Stimulated activated CD8-positive, alpha-beta memory T cell treated with anti-CD3 and anti-CD28 coated beads, Interleukin-7, amount 100 ng/mL, for 24 hours (primary cell): ENCODE data around the gene GREB1L.
"Not testable (repeated sequence)": the region's sequence is repeated elsewhere in the genome, so short reads cannot be mapped to it uniquely, and the experiment has no call there.

ENCODE experiments used
- DNase-seq: peaks from one replicate; pipeline ENCODE4 v3.0.0-alpha.2; 2020; ENCODE audit warnings: low read depth

Gene GREB1L

DNA sequence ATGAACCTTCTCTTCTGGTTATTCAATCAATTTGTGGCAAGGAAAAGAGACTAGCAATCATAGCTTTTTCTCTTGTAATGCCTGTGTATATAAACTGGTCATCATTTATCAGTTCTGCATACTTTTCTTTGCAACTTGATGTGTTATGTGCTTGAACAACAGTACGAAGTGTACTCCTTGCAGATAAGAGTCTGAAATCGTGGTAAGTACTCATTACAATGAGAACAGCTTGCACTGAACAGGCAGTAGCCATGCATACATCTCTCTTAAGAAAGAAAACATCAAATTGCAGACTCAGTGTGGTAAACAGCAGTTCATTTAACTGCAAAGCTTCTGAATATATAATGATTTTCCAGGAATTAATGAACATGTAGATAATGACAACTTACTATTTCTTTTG, 64.3 kb downstream of the GREB1L start:
- DNase-seq: no peak

DNA sequence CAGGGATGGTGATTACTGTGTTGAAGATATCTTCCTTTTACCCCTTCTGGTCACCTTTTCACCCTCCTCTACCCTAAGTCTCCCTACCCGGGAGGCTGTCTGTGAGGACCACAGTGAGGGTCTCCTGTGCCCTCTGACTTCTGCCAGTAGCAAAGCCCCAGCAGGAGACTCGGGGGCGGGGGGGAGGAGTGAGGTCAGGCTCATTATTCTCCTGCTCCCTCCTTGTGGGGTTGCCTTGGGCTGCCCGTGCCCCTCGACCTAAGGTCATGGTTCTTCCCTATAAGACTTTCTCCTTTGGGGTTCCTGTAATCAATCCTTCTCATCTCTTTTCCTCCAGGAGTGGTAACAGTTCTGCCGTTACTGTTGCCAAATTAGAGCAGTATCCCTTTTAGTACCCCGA, 65.5 kb downstream of the GREB1L start:
- no peak for DNase-seq

DNA sequence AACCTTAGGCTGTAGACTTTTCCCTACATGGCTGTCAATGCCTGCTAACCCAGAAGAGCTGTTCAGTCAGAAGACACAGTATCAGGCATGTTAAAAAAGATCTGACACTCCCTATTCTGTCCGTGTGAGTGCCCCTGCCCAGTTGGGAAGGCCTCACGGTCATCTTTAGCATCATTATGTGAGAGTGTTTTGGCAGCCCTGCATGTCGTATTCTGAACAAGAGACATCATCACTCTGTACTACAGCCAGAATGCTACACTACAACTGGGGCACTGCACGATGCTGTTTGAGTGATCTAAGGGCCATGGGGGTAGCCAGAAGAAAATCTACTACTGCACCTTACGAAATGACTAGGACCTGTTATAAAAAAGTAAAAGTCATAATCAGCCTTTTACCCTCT, 67.2 kb downstream of the GREB1L start:
- DNase-seq: no peak

DNA sequence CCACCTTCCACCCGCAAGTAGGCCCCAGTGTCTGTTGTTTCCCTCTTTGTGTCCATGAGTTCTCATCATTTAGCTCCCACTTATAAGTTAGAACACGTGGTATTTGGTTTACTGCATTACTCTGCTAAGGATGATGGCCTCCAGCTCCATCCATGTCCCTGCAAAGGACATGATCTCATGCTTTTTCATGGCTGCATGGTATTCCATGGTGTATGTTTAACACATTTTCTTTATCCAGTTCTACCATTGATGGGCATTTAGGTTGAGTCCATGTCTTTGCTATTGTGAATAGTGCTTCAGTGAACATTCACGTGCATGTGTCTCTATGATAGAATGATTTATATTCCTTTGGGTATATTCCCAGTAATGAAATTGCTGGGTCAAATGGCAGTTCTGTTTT, 69.9 kb downstream of the GREB1L start:
- not testable (repeated sequence) for DNase-seq

DNA sequence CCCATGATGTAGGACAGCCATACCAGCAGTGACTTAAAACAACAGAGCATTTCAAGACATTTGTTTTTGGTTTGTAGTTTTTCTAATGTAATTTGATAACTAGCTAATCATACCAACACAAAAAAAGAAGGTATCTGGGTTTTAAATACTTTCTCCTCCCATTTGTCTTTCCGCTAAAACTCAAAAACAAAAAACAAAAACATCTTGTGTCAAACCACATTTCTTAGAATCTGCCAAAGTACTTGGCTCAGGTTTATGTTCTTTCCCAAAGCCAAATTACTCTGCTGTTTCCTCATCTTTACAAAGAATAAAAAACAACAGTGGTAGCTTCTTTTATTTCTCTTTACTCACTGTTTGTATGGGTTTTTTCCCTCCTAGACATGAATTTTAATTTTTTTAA, 71.5 kb downstream of the GREB1L start:
- no peak for DNase-seq

DNA sequence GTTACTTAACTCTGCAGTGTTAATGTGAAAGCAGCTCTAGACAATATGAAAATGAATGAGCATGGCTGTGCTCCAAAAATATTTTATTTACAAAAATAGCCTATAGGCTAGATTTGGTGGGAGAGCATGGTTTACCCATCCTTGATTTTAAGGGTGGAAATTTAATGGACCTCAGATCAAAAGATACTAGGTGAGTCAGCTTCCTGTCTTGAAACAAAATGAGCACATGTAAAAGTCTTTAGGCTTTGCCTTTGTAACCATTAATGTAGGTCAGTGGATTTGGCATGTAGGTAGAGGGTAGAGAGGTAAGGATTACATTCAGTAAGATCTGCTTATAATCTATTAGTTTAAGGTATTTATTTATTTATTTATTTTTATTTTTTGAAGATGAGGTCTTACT, 72.7 kb downstream of the GREB1L start:
- no peak for DNase-seq

DNA sequence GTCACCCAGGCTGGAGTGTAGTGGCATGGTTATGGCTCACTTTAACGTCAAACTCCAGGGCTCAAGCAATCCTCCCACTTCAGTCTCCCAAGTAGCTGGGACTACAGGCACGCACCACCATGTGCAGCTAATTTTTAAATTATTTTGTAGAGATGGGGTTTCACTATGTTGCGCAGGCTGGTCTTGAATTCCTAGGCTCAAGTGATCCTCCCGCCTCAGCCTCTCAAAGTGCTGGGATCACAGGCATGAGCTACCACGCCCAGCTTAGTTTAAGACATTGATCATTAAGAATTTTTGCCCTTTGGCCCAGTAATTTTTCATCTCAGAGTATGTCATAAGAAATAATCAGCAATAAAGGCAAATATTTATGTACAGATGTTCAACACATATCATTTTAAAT, 73.1 kb downstream of the GREB1L start:
- DNase-seq: not testable (repeated sequence)

DNA sequence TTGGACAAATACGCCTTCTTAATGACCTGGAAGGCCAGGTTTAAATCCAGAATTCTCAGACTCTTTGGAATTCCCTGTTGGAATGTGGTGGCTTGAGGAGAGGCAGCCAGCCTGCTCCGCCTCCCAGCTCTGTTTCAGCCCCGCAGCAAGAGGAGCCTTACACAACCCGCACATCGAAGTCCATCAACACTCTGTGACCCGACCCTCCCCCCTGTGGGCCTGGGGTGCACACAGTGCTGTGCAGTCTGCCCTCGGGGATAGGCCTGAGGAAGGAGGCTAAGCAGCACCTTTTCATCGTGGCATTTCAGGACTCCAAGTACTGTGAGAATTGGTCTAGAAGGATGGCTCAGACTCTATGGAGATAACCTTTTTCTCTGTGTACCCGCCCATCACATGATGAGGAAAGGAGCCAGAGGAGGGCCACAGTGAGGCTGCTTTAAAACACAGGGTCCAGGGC, 73.7 kb downstream of the GREB1L start:
- DNase-seq: no peak

DNA sequence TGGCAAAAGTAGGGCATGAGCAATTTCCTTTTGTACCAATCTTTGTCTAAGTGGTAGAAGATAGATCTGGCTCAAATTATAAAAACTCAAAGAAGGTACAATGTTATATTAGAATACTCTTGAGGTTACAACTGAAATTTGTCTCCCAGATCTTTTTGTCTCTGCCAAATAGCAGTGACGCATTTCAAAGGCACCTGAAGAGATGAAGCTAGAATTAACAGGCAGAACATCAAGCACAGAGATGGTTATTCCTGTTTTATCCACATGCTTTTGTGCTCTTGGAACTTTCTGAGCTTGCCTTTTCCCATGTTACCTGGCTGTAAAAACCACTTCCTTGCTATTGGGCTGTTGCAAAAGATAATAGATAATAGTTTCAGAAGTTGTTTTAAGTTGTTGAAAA, 74.3 kb downstream of the GREB1L start:
- DNase-seq: no peak

DNA sequence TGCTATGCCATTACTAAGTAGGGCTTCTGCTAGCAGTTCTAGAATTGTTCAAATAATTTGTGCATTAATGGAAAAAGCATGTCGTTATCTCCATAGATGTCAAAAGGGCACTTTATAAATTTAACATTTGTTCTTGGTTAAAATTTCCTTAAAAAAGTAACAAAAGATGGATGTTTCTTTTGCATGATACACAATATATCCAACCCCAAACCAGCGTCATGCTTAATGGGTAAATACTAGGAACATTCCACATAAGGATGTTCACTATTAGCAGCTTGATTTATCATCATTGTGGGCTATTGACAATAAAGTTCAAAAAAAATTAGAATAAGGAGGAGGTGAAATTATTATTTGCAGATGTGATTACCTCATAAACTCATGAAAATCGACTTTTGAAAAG, 79.7 kb downstream of the GREB1L start:
- no peak for DNase-seq

DNA sequence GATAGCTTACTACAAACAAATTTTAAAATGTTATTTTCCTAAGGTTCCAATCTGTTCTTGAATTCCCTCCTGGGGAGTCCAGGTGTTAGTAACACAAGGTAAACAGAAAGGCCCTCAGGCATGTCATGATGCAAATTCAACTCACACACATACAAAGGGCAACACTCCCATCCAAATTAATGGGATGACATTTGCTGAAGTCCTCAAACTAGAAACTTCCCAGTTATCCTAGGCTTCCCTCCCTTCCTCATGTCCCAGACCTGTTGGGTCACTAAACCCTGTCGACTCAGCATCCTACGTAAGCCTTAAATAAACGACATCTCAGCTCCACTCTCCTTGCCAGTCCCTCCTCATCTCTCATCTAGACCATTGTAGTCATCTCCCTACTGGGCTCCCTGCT, 85.1 kb downstream of the GREB1L start:
- no peak for DNase-seq

DNA sequence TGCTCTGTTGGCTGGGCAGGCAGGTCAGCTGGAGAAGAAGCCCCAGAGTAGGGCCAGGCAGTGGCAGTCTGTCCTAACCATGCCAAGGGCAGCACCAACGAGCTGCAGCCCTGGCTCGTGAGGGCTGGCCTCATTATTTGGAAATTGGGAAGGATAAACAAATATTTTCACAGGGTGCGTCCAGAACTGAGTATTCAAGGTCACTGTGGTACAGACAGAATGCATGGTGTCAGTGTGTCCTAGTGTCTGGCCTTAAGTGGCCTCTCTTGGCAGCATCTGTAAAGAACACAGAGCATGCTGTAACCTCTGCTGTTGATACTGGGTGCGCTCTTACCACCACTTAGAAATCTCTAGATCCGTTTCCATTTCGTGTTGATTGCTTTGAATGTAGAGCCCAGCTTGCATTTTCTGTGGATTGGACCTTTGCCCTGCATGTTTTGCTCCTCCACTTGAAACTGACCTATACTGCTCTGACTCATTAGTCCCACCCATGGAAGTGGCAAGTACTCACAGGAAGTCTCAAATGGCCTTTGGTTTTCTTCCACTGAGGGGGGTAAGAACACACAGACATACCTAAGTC, 88.2 kb downstream of the GREB1L start:
- no peak for DNase-seq

DNA sequence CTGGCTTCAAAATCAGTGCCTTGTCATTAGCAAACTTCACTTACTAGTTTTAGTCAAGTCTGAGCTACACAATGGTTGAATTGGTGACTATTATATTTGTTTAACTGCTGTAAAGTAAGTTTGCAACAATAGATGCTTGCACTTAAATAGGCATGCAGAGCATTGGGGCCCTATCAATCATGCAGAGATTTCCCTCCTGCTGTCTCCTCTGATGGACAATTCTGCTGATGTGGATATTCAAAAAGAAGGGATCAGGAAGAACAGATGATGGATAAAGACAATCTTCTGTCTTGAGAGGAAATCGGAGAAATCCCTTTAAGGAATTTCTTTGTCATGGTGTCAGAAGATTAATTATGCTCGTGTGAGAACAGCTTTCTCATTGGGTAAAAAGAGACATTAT, 89.0 kb downstream of the GREB1L start:
- no peak for DNase-seq

DNA sequence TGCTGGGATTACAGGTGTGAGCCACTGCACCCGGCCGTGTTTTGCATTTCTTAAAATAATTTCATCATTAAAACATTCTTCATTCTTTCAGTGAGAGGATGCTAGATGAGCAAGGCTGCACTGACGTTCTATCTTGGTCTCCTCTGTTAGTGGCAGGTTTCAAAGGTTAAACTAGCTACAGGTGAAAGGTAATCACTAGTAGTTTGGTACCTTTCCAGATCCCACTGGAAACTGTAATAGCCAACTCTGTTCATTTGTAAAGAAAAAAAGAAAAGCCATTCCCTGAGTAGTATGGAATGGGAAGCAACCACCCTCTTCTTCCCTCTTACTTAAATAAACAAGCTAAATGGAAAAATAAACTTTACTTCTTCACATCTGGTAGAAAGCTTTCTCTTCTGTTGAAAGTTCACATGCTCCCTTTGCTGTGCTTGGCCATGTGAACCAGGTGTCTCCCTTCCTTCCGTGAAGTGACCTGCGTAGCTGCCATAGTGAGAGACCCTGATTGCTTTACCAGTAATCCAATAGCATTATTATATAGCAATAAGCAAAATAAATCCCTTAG, 94.0 kb downstream of the GREB1L start:
- no peak for DNase-seq

DNA sequence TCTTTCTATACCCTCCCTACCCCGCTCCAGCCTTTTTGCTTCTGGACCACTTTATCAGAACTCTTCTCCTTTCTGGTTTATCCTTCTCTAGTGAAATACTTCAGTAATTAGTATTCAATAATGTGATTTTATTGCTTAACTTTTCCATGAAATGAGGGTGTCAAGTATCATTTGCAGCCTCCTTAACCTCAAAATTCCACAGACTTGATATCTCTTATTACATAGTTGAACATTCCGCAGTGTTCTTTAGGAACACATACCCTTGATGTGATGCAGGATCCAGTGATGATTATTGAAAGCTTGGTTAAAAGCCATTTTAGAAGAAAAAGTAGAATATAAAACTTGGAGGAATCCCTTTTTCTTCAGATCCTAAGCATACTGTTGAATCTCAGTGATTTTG, 94.8 kb downstream of the GREB1L start:
- DNase-seq: no peak

DNA sequence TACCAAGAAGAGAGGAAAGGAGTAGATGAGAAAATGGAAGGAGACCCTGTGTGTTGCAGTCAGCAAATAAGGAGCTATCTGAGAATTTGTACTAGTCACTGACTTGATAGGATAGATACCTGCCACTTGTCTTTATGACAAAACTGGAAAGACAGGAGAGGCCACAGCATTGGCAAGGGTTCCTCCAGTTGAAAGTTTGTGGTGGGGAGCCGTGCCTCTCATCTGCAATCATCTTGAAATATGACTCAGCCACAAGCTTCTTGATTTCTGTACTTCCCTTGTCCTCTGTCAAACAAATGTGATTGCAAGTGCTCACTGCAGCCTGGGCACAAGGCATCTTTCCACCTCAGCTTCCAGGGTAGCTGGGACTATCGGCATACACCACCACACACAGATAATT, 99.1 kb downstream of the GREB1L start:
- no peak for DNase-seq

DNA sequence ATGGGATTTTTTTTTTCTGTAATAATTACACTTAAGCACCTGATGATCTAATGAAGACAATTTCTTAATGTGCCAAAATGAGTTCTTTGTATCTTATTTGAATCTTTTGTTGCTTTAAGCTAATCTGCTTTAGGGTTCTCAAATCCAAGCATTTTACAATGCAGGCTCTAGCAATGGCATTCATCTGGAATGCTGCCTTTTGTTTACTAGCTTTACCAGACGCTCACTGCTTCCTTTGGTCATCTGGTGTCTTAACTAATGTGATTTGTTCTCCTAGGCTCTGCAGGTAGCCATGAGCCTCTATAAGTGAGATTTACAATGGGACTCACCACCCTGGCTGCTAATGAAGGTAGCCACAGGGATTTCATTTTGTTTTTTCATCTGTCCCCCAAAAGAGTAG, 100.3 kb downstream of the GREB1L start:
- no peak for DNase-seq

DNA sequence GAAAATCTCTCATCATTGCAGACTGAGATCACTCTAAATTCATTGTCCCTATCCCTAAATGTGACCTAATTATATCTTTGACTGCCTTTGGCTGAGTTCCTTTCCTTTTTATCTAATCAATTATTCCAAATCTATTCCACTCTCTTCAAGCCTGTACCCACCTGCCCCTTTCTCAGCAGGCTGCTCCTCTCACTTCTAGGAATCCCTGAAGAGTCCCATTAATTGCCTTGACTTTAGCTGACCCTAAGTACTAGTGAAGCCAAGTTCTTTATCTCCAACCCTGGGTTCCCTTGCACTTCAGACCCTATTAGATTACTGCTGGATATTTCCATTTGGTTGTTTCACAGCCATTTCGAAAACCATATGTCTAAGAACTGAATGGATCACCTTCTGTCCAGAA, 102.8 kb downstream of the GREB1L start:
- no peak for DNase-seq

DNA sequence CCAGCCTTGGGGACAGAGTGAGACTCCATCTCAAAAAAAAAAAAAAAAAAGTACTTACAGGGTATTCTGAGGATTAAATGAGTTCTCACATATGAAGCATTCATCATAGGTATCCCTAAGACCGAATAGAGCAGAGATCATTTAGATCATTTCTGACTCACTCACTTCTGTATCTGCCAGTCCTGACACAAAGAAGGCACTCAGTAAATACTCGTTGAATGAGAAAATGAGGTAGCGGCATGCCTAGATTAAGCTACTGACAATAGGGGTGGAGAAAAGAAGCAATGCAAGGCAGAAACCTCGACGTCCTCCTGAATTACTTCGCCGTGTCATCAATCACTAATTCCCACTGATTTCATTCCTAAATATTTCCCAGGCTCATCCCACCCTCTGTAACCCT, 103.8 kb downstream of the GREB1L start:
- DNase-seq: no peak

DNA sequence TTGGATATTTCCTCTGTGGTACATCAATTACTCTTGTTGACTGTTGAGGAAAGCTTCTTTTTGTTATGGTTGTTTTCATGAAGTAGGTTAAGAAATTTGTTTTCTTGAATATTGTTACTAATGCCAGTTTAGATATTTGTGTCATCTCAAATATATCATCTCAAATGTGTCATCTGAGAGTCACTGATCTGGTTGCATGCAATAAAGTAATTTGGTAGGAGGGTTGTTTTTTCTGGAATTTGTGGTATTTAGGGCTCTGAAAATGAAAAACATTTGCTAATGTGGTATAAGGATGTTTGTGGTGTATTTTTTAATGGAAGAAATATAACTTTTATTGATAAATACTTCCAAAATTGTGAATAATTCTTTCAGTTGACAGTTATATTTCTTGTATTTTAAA, 117.7 kb downstream of the GREB1L start:
- no peak for DNase-seq

DNA sequence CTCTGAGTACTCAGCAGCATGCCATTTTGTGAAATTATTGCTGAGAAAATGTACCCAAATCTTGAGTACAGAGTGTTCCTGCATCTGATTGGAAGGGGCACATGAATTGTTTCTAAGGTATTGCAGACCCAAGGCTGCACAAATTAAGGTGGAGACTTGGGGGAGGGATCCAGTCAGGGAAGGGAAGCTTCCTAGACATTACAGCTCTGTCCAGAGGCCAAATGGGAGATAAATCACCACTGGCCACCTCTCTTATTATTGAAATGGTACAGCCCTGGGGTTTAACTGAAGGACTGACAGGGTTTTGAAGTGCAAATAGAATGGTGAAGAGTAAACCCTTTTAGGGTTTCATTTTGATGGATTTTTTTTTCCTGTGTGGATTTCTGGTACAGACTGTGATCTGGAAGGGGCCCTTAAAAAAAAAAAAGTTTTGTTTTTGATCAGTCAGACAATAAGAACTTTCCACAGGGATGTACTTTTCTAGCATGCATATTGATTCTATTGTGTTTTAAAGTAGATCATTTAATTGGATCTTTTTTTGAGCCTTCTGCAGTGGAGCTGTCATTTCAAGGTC, 119.4 kb downstream of the GREB1L start:
- DNase-seq: no peak

DNA sequence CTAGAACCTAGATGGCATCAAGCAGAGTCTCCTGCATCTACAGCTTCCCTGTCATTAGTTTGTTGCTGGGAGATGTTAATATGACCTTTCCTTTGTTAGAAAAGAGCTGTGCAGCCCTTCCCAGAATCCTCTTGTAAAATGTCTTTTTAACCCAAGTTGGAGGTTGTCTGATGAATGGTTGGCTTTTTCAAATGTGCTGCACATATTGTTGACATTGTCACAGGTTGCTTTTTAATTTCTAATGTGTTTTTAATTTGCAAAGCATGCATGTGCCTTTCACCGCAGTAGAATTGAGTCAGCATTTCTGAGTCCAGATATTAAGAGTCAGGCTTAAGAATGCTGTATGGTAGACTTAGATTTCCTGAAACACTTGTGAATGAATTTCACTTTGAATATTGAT, 120.8 kb downstream of the GREB1L start:
- DNase-seq: no peak

DNA sequence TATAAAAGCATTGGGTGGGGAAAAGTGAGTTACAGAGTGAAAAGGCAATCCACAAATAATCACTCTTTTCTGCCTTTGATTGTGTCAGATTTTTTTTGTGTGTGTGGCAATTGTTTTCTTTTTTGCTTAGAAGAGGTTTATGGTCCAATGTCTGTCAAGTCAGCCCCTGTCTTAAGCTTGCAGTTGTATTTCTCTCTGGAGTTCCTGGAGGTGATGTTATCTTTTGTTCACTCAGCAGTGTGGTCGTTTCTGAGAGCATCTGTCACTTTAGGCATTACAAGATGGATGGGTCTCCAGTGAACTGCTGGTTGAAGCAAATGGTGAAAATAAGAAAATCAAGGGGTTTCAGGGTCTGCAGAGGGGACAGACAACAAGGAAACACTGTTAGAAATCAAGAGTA, 121.3 kb downstream of the GREB1L start:
- no peak for DNase-seq

DNA sequence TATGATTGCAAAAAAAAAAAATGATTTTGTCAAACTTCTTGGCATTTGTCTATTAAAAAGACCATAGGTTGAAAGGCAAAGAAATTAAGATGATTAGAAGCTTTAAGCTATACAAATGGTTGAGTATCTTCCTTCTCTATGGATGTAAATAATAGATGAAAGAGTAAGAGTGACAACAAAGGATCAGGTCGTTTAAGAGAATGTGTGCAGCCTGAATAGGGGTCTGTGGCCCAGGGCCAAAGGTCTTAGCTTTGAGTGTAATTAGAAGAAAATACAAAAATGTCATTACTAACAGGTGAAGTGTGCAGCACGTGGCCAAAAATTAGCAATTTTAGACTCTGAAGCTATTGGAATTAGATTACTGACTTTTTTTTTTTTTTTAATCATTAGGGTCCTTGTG, 122.4 kb downstream of the GREB1L start:
- no peak for DNase-seq
